Measurements from ENCODE around the gene SACS. TPM values are rescaled to one million over a fixed set of nuclear protein-coding genes. Genes with fewer than 3 reads are reported as not detected.

Gene SACS
- total RNA-seq, 3 donors from 2014 or later (not counting 1 experiment from before 2014, with no cell fraction given), result 10.0 to 13.1 (median 13.0) TPM

- Histone ChIP-seq H3K27ac (ENCODE audit: low read length) (no peak overlapping the region), H3K4me3 (ENCODE audit: low read length) (no peak overlapping the region), H3K36me3 (ENCODE audit: control insufficient read depth, insufficient read depth, low read length) (no peaks in the 10 kb centered on the region), H3K27me3 (ENCODE audit: control insufficient read depth, insufficient read depth, low read length) (no peaks in the 10 kb centered on the region), H3K4me1 (ENCODE audit: control insufficient read depth, insufficient read depth, low read length) (no peaks in the 10 kb centered on the region), H3K9me3 (ENCODE audit: control insufficient read depth, insufficient read depth, low read length) (no peaks in the 10 kb centered on the region)
- ATAC-seq (no peak), DNase-seq (no peak)
- Mint-ChIP-seq H3K4me1 (no peaks in the 10 kb centered on the region), H3K36me3 (no peaks in the 10 kb centered on the region), H3K9me3 (no peaks in the 10 kb centered on the region), H3K27me3 (ENCODE audit: low read depth in 2 of 2) (peaks cover 0 to 12% of the 10 kb centered on the region in 2 donors), H3K4me3 (no peak overlapping the region), H3K27ac (no peak overlapping the region)
- WGBS (ENCODE audit: insufficient coverage), result 81% methylated on average over 7 of the region's 8 CpGs
- no peak for TF ChIP-seq CTCF (IDR thresholded peaks at IDR 0.05)
- intact Hi-C loops (cut with micrococcal nuclease), result no loop called here
Measured at GRCh38 chr13:23453132-23453531, 19.6 kb upstream of the SACS start.

- ATAC-seq (no peak), DNase-seq (no peak)
- H3K4me1 Mint-ChIP-seq, result no peaks in the 10 kb centered on the region
- H3K4me1 ChIP-seq (ENCODE audit: control insufficient read depth, insufficient read depth, low read length), result no peaks in the 10 kb centered on the region
- H3K27me3 ChIP-seq (ENCODE audit: control insufficient read depth, insufficient read depth, low read length), result no peaks in the 10 kb centered on the region
- H3K9me3 Mint-ChIP-seq, result no peaks in the 10 kb centered on the region
- no peaks in the 10 kb centered on the region for H3K36me3 ChIP-seq (ENCODE audit: control insufficient read depth, insufficient read depth, low read length)
- no peak overlapping the region for H3K27ac ChIP-seq (ENCODE audit: low read length)
- peaks cover 0 to 12% of the 10 kb centered on the region in 2 donors for H3K27me3 Mint-ChIP-seq (ENCODE audit: low read depth in 2 of 2)
- TF ChIP-seq CTCF (IDR thresholded peaks at IDR 0.05), result no peak
- no peaks in the 10 kb centered on the region for H3K36me3 Mint-ChIP-seq
- no peak overlapping the region for H3K4me3 ChIP-seq (ENCODE audit: low read length)
- WGBS (ENCODE audit: insufficient coverage), result 36% methylated on average over 7 of the region's 8 CpGs
- intact Hi-C loops (cut with micrococcal nuclease), result no loop called here
- no peak overlapping the region for H3K4me3 Mint-ChIP-seq
- no peak overlapping the region for H3K27ac Mint-ChIP-seq
- H3K9me3 ChIP-seq (ENCODE audit: control insufficient read depth, insufficient read depth, low read length), result no peaks in the 10 kb centered on the region
Measured at GRCh38 chr13:23450340-23451046, 17.0 kb upstream of the SACS start.

GRCh38 chr13:23449398-23450162 is 16.1 kb upstream of the SACS start:
- WGBS (ENCODE audit: insufficient coverage), result 65% methylated on average over 4 of the region's 5 CpGs
- Mint-ChIP-seq H3K9me3 (no peaks in the 10 kb centered on the region), H3K4me1 (no peaks in the 10 kb centered on the region), H3K36me3 (no peaks in the 10 kb centered on the region), H3K27ac (no peak overlapping the region), H3K27me3 (ENCODE audit: low read depth in 2 of 2) (peaks cover 0 to 12% of the 10 kb centered on the region in 2 donors), H3K4me3 (no peak overlapping the region)
- DNase-seq (no peak), ATAC-seq (no peak)
- intact Hi-C loops (cut with micrococcal nuclease), result no loop called here
- H3K27me3 ChIP-seq (ENCODE audit: control insufficient read depth, insufficient read depth, low read length), result no peaks in the 10 kb centered on the region
- H3K27ac ChIP-seq (ENCODE audit: low read length), result no peak overlapping the region
- no peaks in the 10 kb centered on the region for H3K4me1 ChIP-seq (ENCODE audit: control insufficient read depth, insufficient read depth, low read length)
- no peaks in the 10 kb centered on the region for H3K9me3 ChIP-seq (ENCODE audit: control insufficient read depth, insufficient read depth, low read length)
- no peak overlapping the region for H3K4me3 ChIP-seq (ENCODE audit: low read length)
- TF ChIP-seq CTCF (IDR thresholded peaks at IDR 0.05), result no peak
- no peaks in the 10 kb centered on the region for H3K36me3 ChIP-seq (ENCODE audit: control insufficient read depth, insufficient read depth, low read length)
